ENCODE data around the gene LTB4R.

GRCh38 chr14:24355009-24355408 lies 43.7 kb downstream of the LTB4R start:
- TF ChIP-seq SREBF2 (CRISPR knock-in tag; IDR thresholded peaks at IDR 0.05) (no peak), POLR2A (conservative IDR thresholded peaks at IDR 0.05) (no peak), ZNF280B (CRISPR knock-in tag; IDR thresholded peaks at IDR 0.05) (no peak), CREB1 (IDR thresholded peaks at IDR 0.05) (no peak), CREB1 (CRISPR knock-in tag; IDR thresholded peaks at IDR 0.05) (no peak)

Data from K562 (cell line).